Activated T-helper 9 cell treated with anti-CD3 and anti-CD28 coated beads, Interleukin-2, amount 50 U/mL, for 16 hours (primary cell): Measurements from ENCODE around the gene ANGEL1.

ENCODE experiments used
- DNase-seq: peaks from one replicate; pipeline ENCODE4 v3.0.0-alpha.2; 2020; ENCODE audit warnings: low read depth

Gene ANGEL1

DNA sequence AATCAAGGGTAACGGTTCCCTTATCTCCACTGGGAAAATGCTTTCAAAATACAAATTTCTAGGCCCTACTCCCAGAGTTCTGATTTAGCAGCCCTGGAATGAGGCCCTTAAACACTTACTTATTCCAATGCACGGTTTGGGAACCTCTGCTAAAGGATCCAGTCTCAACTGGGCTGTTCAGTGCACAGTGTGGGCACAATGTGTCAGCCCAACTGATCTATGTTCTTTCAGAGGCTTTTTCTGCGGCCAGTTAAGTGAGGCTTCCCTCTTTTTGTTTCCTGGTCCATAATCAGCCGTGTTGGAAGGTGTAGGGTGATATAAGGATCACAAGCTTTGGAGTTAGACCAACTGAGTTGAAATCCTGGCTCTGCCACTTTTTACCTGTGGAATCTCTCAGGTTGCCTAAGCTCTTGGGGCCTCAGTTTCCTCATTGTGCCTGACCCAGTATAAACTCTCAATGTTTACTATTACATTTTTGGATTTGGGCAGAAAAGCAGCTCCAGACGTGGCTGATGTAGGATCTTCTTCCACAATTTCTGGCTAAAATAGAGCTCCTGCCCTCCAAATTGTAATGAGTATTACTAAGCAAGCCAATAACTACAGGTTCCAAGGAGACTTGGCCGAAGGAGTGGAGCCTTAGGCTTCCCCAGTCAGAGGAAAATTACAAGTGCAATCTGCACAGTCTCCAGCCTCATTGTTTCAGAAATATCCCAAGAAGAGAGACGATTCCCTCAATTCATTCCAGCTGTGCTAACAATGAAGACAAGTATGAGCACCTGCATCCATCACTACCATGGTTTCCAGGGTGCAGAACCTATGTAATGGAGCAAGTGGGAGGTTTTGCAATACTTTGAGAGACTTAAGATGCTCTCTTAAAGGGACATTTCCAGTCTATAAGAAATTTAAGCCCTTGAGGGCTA lies 2.3 kb upstream of the ANGEL1 start:
- DNase-seq = no peak

DNA sequence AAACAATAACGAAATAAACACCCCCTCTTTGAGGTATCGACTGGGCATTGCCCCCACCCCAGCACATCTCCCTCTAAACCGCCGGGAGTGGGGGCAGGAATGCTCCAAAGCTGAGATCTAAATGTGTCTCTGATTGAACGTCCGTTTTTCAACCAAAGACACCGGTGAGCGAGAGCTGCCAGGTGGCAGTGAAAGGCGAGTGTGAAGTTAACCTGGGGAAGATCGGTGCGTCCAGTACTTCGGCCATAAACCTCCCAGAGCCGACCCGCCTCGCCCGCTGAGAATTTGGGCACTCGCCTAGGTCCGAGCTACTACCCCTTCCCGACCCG lies 625 bp downstream of the ANGEL1 start:
- DNase-seq = no peak

DNA sequence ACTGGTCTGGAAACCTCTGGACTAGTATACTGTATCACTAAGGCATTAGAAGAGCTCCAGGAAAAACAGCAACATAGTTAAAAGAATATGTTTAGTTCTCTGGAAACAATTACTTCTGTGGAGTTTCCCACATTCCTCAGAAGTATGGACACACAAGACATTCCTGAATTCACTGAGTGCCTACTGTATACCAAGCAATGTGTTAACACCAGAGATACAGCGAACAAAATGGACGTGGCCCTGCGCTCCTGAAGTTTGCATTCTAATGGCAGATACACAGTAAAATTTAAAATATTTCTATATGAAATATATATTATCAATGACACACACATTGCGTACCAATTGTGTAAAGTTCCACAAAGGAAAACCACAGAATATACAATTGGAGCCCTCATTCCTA lies 1.1 kb downstream of the ANGEL1 start:
- no peak for DNase-seq

DNA sequence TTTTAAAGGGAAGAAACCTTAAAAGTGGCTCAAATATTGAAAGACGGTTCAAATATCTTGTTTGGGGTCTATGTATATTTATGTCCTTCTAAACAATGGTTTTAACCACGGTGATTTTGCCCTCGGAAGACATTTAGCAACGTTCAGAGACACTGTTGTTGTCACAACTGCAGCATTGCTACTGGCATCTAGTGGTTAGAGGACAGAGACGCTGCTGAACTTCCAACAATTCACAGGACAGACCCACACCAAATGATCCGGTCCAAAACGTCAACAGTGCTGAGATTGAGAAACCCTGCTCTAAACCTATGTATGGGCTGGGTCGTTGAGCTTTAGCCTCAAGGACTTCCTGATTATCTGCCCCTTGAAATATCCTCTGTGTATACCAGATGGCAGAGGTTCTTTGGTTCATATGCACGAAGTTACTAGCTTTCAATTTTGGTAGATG lies 1.7 kb downstream of the ANGEL1 start:
- DNase-seq = no peak

DNA sequence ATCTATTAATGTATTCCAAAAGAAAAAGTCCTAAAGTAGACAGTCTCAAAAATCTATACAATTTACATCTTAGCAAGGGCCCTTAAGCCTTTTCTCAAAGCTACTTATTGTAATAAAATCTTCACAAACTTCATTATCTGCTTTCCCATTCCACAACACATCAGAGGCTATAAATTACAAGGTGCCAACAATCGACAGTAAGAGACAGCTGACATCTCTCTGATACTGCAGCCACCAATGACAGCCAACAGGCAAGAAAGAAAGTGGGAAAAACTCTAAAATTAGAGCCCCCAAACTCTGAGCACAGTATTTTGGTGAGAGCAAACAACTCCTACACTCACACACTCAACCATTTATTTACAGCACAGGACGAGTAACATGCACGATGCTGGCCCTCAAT lies 2.2 kb downstream of the ANGEL1 start:
- DNase-seq = no peak

DNA sequence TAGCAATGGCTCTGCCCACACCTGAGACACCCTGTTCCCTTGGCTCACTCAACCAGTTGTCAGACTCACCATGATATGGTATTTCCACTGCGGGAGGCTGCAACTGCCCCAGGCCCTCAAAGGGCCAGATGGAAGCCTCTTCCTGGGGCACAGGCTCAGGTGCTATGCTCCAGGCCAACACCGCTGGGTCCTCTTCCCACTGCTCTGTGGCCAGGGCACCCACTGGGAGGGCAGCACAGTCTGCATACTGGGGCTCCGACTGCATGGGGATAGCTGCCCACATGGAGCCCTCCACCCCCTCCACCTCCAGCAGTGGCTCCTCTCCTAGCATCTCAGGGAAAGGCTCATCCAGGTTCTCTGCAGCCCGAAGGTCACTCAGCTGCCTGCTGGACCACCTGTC lies 3.7 kb downstream of the ANGEL1 start:
- DNase-seq = no peak

DNA sequence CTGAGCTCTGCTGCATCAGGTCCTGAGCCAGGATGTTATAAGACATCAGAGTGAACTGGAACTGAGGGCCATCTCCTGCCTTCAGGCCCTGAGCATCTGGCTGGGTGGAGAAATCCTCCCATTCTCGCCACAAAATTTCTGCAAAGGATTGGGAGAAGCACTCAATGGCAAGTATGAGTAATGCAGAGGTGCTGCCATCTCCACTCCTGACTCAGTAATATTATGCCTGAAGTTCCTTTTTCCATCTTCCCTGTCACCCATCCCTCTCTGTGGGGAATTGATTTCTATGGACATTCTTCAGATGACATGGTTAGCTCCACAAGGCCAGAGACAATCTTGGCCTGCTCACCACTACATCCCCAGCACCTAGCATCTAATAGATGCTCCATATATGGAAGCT lies 4.7 kb downstream of the ANGEL1 start:
- no peak for DNase-seq

DNA sequence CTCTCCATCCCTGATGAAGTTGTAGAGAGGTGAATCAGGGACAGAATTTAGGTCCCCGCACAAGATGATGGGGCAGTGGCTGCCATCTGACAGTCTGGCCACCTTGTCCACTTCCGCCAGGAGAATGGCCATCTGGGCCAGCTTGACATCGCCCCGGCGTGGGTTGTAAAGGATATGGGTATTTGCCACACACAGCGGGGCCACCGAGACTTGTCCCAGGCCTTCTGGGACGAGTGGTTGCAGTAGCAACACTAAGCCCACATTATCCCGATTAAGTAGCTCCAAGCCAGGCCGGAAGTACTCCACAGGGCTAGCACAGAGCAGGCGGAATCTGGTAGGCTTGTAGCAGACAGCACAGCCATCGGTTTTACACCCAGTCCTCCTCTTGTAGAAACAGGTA lies 6.2 kb downstream of the ANGEL1 start:
- no peak for DNase-seq

DNA sequence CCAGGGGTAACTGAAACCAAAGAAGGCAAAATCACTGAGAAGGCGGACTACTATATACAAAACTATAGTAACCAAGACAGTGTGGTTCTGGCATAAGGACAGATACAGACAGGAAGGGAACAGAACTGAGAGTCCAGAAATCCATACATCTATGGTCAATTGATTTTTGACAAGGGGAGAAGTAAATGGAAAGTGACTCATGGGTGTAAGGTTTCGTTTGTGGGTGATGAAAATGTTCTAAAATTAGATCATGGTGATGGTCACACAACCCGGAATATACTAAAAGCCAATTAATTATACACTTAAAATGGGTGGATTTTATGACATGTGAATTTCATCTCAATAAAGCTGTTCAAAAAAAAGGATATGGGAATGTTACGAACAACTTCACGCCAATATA lies 18.7 kb downstream of the ANGEL1 start:
- DNase-seq = no peak

DNA sequence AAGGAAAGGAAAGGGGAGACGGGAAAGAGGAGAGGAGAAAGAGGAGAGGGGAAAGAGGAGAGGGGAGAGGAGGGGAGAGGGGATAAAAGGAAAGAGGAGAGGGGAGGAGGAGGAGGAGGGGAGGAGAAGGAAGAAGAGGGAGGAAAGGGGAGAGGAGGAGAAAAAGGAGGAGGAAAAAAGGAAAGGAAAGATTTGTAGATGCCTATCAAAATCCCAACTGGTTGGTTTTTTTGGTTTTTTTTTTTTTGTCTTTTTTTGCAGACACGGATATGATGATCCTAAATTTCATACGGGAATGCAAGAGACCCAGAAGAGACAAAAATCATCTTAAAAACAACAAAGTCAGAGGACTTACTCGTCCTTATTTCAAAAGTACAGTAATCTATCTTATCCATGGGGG lies 19.4 kb downstream of the ANGEL1 start:
- no peak for DNase-seq

DNA sequence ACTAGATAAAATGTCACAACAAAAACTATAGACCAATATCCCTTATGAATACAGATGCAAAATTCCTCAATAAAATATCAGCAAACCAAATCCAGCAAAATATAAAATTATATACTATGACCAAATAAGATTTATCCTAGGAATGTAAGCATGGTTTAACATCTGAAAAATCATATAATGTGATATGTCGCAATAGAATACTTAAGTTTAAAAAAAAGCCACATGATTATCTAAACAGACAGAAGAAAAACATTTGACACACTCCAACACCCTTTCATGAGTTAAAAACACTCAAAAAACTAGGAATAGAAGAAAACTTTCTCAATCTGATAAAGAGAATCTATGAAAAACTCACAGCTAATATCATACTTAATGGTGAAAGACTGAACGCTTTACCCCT lies 20.3 kb downstream of the ANGEL1 start:
- no peak for DNase-seq

DNA sequence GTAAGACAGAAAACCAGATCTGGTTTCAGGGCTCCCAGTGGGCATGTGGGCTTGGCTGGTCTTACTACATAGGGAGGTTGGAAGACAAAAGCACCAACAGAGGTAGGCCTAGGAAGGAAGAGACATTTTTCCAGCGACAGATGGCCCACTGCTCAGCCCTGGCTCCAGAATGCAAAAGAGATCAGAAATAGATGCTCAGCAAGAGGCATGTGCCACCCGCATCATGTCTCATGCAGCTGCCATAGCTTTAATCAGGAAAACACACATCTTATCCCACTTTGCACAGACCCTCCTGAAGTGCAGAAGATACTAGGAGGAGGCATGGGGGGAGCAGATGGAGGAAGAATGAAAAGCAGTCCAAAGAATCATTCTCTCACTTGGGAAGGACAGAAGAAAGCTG lies 26.1 kb downstream of the ANGEL1 start:
- no peak for DNase-seq

DNA sequence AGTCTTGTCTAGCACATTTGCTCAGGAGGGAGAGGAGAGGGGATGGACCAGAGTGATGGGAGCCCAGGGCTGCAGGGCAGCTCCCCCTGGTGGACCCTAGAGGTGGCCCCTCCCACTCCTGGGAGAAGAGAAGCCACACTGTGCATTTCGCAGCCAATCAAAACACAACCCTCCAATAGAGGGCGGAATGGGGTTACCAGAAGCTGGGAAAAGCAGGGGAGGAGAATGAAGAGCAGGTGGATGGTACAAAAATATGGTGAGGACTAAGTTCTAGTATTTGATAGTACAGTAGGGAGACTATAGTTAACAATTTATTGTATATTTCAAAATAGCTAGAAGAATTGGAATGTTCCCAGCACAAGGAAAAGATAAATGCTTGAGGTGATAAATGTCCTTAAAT lies 27.8 kb downstream of the ANGEL1 start:
- peak; percentile 46 for DNase-seq

DNA sequence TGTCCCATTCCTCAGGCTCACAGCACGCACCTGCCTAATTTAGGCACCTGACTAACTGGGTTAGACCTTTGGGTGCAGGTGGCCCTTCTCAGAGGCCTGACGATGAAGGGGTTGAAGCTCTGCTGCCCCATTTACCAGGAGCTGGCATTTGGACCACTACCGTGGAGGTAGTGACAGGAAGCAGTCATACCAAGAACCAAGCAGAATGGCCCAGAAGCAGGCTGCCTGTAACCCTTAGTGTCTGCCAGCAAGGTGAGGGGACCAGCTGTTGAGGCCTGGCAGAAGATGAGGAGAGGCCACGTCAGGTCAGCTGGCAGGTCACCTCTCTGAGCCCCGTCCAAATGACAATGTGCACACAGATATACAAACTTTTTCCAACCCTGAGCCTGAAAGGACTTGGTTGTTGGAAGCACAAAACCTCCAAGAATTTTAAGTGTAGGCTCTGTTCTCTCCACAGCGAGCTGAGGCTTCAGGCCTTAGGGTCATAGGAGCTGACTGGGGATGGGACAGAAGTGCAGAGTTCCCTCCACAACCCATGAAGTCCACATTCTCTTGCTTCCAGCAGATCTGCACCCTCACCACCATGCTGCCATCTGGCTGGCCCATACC lies 28.3 kb downstream of the ANGEL1 start:
- no peak for DNase-seq

DNA sequence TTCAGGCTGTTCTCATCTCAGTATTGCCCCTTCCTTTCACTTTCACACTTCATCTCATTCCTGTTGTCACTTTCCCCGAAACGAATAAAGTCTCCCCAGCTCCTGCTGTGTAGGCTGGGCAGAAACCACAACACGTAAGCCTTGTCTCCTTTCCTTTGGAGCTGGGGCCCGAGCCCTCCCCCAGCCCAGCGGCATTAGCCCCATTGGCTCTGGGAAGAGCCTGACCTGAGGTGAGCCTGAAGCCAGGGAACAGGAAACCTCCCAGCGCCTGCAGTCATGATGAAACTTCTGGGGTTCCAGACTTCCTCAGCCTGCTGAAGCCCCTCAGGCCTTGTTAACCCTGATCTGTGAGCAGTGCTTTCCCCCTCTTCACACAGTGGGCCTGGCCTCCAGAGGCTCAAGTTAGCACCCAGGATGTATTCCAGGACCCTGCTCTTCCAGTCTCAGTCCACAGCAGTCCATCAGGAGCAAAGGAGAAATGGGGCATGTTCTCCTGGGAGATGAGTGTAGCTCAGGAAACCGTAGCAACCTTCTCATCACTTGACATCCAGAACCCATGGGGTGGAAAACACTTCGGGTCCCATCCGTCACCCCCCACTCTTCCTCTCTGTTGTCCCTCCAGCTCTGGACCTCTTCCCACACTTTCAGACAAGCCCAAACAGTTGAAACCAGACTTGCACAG lies 29.7 kb downstream of the ANGEL1 start:
- no peak for DNase-seq

DNA sequence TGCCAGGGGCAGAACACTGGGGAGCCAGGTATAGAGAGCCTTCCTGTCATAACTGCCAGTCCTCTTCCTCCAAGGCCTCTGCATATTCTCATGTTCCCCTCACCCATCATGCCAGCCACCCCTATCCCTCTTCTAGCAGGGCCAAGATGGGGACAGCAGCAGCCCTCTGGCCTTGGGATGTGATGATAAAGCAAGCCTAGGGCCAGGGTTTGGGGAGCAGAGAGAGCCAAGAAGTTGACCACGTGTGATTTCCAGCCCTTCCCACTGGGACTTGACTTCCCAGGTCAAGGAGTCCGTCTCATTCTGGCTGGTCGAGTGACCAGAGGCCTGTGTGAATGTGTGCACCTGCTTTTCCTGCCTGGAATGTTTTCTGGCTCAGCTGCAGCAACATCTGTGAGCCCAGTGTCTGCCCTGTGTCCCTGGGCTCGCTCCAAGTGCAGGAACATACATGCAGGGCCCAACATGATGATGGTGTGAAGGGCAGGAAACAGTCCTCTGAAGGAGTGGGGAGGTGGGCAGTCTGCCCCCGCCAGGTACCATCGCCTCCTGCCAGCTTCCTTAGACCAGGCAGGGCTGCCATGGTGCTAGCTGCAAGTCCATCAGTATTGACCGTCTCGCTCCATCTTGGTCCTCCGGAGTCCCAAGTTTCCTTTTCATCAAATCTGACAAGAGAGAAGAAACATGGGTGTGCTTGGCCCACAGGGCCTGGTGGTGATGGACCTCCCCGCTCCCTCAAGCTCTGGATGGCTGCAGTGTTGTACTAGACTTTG lies 30.4 kb downstream of the ANGEL1 start:
- DNase-seq = no peak

DNA sequence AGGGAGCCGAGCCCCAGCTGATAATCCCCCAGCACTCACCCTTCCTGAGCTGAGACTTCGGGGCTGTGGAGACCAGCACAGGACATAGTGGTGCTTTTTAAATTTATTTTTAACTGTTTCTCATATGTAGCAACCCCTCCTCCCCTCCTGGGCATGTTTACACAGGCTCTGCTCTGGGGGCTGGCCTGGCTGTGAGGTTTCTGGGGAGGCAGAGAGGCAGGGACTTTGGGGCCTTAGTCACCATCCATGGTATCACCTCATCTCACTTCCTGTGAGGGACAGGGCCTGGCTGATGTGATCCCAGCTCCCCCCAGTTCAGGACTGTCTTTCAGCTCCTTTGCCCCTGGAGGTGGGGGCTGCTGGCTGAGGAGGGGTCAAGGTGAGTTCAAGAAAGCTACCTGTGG lies 31.0 kb downstream of the ANGEL1 start:
- DNase-seq = no peak

DNA sequence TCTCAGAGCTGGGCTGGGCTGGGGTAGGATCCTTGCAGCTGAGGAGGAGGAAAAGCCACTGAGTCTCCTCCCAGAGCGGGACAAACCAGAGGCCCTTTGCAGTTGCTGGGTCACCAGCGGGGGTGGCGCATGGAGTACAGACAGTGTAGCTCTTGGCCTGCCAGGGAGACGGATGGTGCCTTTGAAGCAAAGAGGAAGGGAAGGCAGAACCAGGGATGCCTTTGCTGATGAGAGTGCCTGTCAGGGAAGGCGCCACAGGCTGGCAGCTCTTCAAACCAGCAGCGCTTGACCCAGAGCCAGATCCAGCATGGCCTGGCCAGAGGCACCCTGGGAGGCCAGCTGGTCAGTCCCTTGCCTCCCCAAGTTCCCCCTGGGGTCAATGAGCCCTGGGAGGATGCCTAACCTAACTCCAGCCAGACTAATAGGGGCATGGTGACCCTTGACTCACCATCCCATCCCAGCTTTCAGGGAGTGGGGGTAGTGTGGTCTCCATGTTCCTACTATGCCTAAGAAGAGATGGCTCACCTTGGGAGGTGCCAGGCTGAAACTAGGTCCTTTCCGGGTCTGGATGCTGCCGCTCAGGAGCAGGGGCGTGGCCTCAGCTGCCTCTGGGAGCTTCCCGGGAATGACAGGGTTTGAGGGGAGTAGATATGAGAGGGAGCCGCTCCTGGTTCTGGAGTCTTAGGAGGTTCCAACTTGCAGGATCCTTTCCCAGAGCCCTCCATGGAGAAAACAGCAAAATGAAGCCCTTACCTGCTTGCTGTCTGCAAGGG lies 31.6 kb downstream of the ANGEL1 start:
- DNase-seq = no peak

DNA sequence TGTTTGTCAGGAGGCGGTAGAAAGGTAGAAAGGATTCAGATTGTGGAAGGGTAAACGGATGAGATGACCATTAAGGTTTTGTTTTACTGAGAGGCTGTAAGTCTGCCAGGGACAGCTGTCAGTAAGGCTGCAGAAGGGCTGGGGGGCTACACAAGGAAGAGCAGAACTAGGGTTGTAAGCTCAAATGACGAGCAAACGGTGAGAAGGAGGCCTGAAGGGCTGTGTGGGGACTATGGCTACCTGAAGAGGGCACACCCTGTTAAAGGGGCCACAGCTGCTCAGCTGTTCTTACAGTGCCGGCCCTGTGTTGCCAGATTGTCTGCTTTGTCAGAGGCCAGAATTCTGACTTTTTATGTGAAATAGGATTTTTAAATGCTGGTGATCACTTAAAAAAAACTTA lies 32.3 kb downstream of the ANGEL1 start:
- no peak for DNase-seq

DNA sequence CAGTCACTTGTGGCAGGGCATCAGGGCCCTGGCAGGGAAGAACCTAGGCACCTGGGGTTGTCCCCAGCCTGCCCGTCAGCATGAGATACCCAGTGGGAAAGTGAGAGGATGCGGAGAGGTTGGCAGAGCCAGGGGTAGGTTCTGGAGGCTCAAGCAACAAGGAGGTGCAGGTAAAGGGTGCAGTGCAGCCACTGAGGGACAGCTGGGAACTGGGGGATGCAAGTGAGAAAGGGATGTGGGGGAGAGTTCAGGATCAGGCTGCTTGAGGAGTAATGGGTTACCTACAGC lies 32.7 kb downstream of the ANGEL1 start:
- no peak for DNase-seq

DNA sequence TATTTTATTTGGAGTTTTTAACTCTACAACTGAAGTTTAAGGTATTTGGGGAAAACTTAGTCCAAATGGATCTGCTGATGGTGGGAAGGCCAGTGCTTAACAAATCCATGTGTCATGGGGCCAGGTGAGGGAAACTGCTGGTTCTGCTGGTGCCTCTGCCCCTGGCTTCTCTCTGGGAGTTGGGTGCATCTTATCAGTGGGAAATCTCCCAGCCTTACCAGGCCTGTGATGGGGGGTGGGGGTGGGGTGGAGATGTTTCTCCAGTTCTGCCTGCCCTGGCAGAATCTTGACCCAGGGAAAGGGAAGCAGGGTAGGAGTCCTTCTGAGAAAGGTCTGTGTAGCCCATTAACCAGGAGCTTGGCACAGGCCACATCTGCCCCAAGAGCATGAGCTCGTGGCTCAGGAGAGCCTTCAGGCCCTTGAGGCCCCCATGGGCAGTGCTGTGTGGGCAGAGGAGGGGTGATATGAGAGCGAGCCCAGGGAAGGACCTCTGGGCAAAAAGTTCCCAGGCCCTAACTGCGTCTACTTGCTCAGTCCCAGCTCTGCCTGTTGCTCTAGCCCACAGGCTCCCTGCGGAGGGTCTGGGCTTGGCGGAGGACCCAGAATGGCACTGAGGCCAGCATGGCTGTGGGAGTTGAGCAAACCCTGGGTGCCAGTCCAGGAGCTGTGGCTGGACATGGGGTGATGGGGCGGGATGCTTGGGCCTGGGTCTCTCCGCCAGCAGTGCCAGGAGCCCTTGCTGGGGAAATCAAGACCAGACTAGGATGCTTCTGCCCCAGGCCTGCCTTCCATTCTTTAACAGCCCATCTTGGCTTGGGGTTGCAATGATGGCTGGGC lies 33.2 kb downstream of the ANGEL1 start:
- no peak for DNase-seq
